GM18519 (cell line): Measurements from ENCODE around the gene ALDOA.
"Not testable (repeated sequence)": the region's sequence is repeated elsewhere in the genome, so short reads cannot be mapped to it uniquely, and the experiment has no call there.

Experiments
- ATAC-seq: cut with Tn5 transposase; IDR thresholded peaks from one replicate; pipeline ENCODE4 v1.9.1; 2021; ENCODE audit warnings: mild to moderate bottlenecking, moderate library complexity; ENCODE audit not compliant: unreplicated experiment, low FRiP score

ALDOA gene

GRCh38 chr16:30040690-30041089, 24.9 kb upstream of the ALDOA start:
- not testable (repeated sequence) for ATAC-seq

GRCh38 chr16:30041841-30042240, 23.7 kb upstream of the ALDOA start:
- ATAC-seq = no peak

GRCh38 chr16:30046178-30046577, 19.4 kb upstream of the ALDOA start:
- ATAC-seq = no peak

- no peak for ATAC-seq
Measured at GRCh38 chr16:30046588-30046987, 19.0 kb upstream of the ALDOA start.

GRCh38 chr16:30049871-30050270, 15.7 kb upstream of the ALDOA start:
- ATAC-seq = no peak

- no peak for ATAC-seq
Measured at GRCh38 chr16:30051518-30051917, 14.0 kb upstream of the ALDOA start.

GRCh38 chr16:30052671-30053372, 12.7 kb upstream of the ALDOA start:
- ATAC-seq = no peak

GRCh38 chr16:30053376-30054015, 12.1 kb upstream of the ALDOA start:
- ATAC-seq = no peak

- ATAC-seq = no peak
Measured at GRCh38 chr16:30054451-30054850, 11.1 kb upstream of the ALDOA start.

GRCh38 chr16:30054959-30055553, 10.5 kb upstream of the ALDOA start:
- ATAC-seq = no peak

GRCh38 chr16:30060346-30060745, 5.2 kb upstream of the ALDOA start:
- no peak for ATAC-seq

- no peak for ATAC-seq
Measured at GRCh38 chr16:30060836-30061554, 4.6 kb upstream of the ALDOA start.

- no peak for ATAC-seq
Measured at GRCh38 chr16:30063278-30063892, 2.2 kb upstream of the ALDOA start.

- no peak for ATAC-seq
Measured at GRCh38 chr16:30063893-30064728, 1.4 kb upstream of the ALDOA start.

- ATAC-seq = no peak
Measured at GRCh38 chr16:30064729-30065101, 845 bp upstream of the ALDOA start.

GRCh38 chr16:30065943-30066760, 592 bp downstream of the ALDOA start:
- ATAC-seq = no peak

- no peak for ATAC-seq
Measured at GRCh38 chr16:30066761-30067583, 1.4 kb downstream of the ALDOA start.

GRCh38 chr16:30067584-30067916, 2.0 kb downstream of the ALDOA start:
- no peak for ATAC-seq
